Neural cell (in vitro differentiated cells): ENCODE measurements around the gene EIF4B. TPM values are rescaled to one million over a fixed set of nuclear protein-coding genes. Genes with fewer than 3 reads are reported as not detected.

Experiments
- H2AFZ ChIP-seq: fragments of 200-600, 300-800 bp; sonication (generic), shearing (Covaris generic); 2 replicates; pipeline ENCODE4 v1.6.0; 2014; ENCODE audit warnings: low read depth, mild to moderate bottlenecking, antibody characterized with exemption, low read length, moderate library complexity
- H3F3A ChIP-seq: fragments of 200-600 bp; shearing (Covaris generic); 2 replicates; pipeline ENCODE4 v1.6.1; 2016; ENCODE audit warnings: mild to moderate bottlenecking, moderate library complexity, mixed read lengths, antibody characterized with exemption, low read length; ENCODE audit not compliant: insufficient read depth, poor library complexity, severe bottlenecking
- H3K27ac ChIP-seq: fragments of 200-600, 300-800 bp; sonication (generic), shearing (Covaris generic); 2 replicates; pipeline ENCODE4 v1.5.1; 2014; ENCODE audit warnings: mild to moderate bottlenecking, low read length, moderate library complexity
- H3K27me3 ChIP-seq: fragments of 300-800, 200-600 bp; sonication (generic), shearing (Covaris generic); 2 replicates; pipeline ENCODE4 v1.6.0; 2014; ENCODE audit warnings: mild to moderate bottlenecking, low read depth, low read length, moderate library complexity; ENCODE audit not compliant: insufficient read depth
- H3K36me3 ChIP-seq: fragments of 300-800, 200-600 bp; sonication (generic), shearing (Covaris generic); 2 replicates; pipeline ENCODE4 v1.5.1; 2014; ENCODE audit warnings: mild to moderate bottlenecking, antibody characterized with exemption, low read length, moderate library complexity; ENCODE audit not compliant: insufficient read depth
- H3K4me2 ChIP-seq: fragments of 300-800, 200-600 bp; sonication (generic), shearing (Covaris generic); 2 replicates; pipeline ENCODE4 v1.6.0; 2014; ENCODE audit warnings: mild to moderate bottlenecking, low read length
- H3K4me3 ChIP-seq: fragments of 300-800, 200-600 bp; sonication (generic), shearing (Covaris generic); 2 replicates; pipeline ENCODE4 v1.5.1; 2014; ENCODE audit warnings: mild to moderate bottlenecking, low read length, moderate library complexity
- H3K79me2 ChIP-seq: fragments of 200-600 bp; shearing (Covaris generic); replicated peaks from 2 replicates; pipeline ENCODE4 v1.6.0; 2014; ENCODE audit warnings: mild to moderate bottlenecking, low read length, moderate library complexity; ENCODE audit not compliant: insufficient read depth
- H3K9ac ChIP-seq: fragments of 300-800, 200-600 bp; sonication (generic), shearing (Covaris generic); 2 replicates; pipeline ENCODE4 v1.6.1; 2016; ENCODE audit warnings: mild to moderate bottlenecking, low read length, mixed read lengths
- H3K9me2 ChIP-seq: fragments of 200-600 bp; shearing (Covaris generic); 2 replicates; pipeline ENCODE4 v1.6.1; 2016; ENCODE audit warnings: mild to moderate bottlenecking, low read length, mixed read lengths; ENCODE audit not compliant: insufficient read depth
- H3K9me3 ChIP-seq: fragments of 200-600, 300-800 bp; sonication (generic), shearing (Covaris generic); 2 replicates; pipeline ENCODE4 v1.6.1; 2016; ENCODE audit warnings: mild to moderate bottlenecking, mixed run types, low read length, moderate library complexity, mixed read lengths
- H4K20me1 ChIP-seq: fragments of 200-600 bp; shearing (Covaris generic); 2 replicates; pipeline ENCODE4 v1.6.1; 2016; ENCODE audit warnings: mild to moderate bottlenecking, mixed run types; ENCODE audit not compliant: insufficient read depth
- EP300 ChIP-seq: fragments of 450-650 bp; conservative IDR thresholded peaks from 2 replicates; pipeline ENCODE4 v1.6.1; 2014; ENCODE audit warnings: antibody characterized with exemption, mild to moderate bottlenecking, moderate library complexity; ENCODE audit not compliant: poor library complexity, severe bottlenecking
- EZH2 ChIP-seq: fragments of 200-600, 300-800 bp; shearing (Covaris generic), sonication (generic); IDR thresholded peaks from 2 replicates; pipeline ENCODE4 v1.6.1; 2014; ENCODE audit warnings: antibody characterized with exemption, low read length, borderline replicate concordance, mild to moderate bottlenecking; ENCODE audit not compliant: insufficient read depth, poor library complexity, severe bottlenecking
- MXI1 ChIP-seq: fragments of 450-650 bp; conservative IDR thresholded peaks from 2 replicates; pipeline ENCODE4 v1.6.1; 2014; ENCODE audit warnings: antibody characterized with exemption, mild to moderate bottlenecking; ENCODE audit not compliant: poor library complexity, severe bottlenecking
- POLR2AphosphoS5 ChIP-seq: IDR thresholded peaks from 2 replicates; pipeline ENCODE4 v1.6.1; 2012
- RAD21 ChIP-seq: fragments of 450-650 bp; conservative IDR thresholded peaks from 2 replicates; pipeline ENCODE4 v1.6.1; 2014; ENCODE audit warnings: antibody characterized with exemption, mild to moderate bottlenecking, moderate library complexity
- SMC3 ChIP-seq: fragments of 450-650 bp; conservative IDR thresholded peaks from 2 replicates; pipeline ENCODE4 v1.6.1; 2014; ENCODE audit warnings: antibody characterized with exemption, mild to moderate bottlenecking, moderate library complexity; ENCODE audit not compliant: poor library complexity
- TAF1 ChIP-seq: IDR thresholded peaks from 2 replicates; pipeline ENCODE4 v1.6.1; 2012; ENCODE audit warnings: low read depth
- polyA plus RNA-seq: library from polyadenylated mRNA; depleted of rRNA; stranded (reverse); fragments of >200 nt; gene quantifications from 2 replicates; pipeline ENCODE4 v1.2.3, GENCODE V29; 2014
- TF ChIP-seq, protein P1 (sequence below): IDR thresholded peaks from 2 replicates; pipeline ENCODE4 v1.6.1; 2012; ENCODE audit warnings: borderline replicate concordance
- TF ChIP-seq, protein P2 (sequence below): fragments of 450-650 bp; IDR thresholded peaks from 2 replicates; pipeline ENCODE4 v1.5.1; 2014; ENCODE audit warnings: antibody characterized with exemption, mild to moderate bottlenecking, moderate library complexity; ENCODE audit not compliant: poor library complexity, severe bottlenecking

EIF4B gene
- polyA plus RNA-seq, 1 donor from 2014 or later: 333 TPM

DNA sequence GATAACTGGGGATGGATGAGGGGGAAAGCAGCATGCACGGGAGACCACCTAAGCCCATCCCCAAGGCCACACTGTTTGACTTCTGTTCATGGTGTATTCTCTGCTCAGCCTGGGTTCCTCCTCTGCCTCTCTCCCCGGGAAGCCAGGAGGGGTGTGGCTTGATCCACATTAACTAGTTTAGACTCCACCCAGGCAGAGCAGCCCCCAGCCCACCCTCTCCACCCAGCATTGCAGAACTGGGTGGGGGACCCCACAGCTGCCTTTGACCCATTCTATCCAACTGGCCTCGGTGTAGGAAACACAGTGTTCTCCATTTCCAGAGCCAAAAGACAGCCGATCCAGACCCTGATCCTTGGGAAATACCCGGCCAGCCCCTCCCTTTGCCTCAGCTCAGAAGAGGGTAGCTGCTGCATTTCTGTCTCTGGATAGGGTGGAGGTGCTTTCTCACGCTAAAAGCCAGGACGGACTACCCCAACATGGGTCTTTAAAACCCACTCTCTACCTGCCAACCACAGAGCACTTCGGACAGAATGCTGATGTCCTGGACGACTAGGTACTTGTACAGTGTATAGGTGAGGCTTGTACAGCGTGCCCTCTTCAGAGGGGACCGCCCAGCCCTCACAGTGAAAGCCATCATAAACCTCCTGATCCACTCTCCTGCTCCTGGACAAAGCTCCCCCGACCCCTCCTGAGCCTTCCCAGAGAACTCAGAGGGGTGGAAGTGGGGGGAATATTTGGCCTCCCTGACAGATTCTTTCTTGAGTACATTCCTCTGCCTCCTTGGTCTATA is 63.6 kb downstream of the EIF4B start:
- TF ChIP-seq MXI1: no peak
- no peak for TF ChIP-seq TAF1
- no peak for TF ChIP-seq EP300
- TF ChIP-seq, protein P1, sequence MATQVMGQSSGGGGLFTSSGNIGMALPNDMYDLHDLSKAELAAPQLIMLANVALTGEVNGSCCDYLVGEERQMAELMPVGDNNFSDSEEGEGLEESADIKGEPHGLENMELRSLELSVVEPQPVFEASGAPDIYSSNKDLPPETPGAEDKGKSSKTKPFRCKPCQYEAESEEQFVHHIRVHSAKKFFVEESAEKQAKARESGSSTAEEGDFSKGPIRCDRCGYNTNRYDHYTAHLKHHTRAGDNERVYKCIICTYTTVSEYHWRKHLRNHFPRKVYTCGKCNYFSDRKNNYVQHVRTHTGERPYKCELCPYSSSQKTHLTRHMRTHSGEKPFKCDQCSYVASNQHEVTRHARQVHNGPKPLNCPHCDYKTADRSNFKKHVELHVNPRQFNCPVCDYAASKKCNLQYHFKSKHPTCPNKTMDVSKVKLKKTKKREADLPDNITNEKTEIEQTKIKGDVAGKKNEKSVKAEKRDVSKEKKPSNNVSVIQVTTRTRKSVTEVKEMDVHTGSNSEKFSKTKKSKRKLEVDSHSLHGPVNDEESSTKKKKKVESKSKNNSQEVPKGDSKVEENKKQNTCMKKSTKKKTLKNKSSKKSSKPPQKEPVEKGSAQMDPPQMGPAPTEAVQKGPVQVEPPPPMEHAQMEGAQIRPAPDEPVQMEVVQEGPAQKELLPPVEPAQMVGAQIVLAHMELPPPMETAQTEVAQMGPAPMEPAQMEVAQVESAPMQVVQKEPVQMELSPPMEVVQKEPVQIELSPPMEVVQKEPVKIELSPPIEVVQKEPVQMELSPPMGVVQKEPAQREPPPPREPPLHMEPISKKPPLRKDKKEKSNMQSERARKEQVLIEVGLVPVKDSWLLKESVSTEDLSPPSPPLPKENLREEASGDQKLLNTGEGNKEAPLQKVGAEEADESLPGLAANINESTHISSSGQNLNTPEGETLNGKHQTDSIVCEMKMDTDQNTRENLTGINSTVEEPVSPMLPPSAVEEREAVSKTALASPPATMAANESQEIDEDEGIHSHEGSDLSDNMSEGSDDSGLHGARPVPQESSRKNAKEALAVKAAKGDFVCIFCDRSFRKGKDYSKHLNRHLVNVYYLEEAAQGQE: no peak
- no peak for TF ChIP-seq RAD21
- TF ChIP-seq, protein P2, sequence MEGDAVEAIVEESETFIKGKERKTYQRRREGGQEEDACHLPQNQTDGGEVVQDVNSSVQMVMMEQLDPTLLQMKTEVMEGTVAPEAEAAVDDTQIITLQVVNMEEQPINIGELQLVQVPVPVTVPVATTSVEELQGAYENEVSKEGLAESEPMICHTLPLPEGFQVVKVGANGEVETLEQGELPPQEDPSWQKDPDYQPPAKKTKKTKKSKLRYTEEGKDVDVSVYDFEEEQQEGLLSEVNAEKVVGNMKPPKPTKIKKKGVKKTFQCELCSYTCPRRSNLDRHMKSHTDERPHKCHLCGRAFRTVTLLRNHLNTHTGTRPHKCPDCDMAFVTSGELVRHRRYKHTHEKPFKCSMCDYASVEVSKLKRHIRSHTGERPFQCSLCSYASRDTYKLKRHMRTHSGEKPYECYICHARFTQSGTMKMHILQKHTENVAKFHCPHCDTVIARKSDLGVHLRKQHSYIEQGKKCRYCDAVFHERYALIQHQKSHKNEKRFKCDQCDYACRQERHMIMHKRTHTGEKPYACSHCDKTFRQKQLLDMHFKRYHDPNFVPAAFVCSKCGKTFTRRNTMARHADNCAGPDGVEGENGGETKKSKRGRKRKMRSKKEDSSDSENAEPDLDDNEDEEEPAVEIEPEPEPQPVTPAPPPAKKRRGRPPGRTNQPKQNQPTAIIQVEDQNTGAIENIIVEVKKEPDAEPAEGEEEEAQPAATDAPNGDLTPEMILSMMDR: no peak
- TF ChIP-seq POLR2AphosphoS5: no peak
- TF ChIP-seq SMC3: no peak
- no peak for TF ChIP-seq EZH2
- Histone ChIP-seq H4K20me1 (no peaks in the 10 kb centered on the region), H3K36me3 (peaks cover 8% of the 10 kb centered on the region), H3K9ac (no peak overlapping the region), H3K4me3 (no peak overlapping the region), H3K9me3 (no peaks in the 10 kb centered on the region), H3K27me3 (no peaks in the 10 kb centered on the region), H3F3A (no peaks in the 10 kb centered on the region), H3K27ac (no peak overlapping the region), H3K79me2 (no peaks in the 10 kb centered on the region), H2AFZ (no peak overlapping the region), H3K4me2 (no peak overlapping the region), H3K9me2 (no peaks in the 10 kb centered on the region)

DNA sequence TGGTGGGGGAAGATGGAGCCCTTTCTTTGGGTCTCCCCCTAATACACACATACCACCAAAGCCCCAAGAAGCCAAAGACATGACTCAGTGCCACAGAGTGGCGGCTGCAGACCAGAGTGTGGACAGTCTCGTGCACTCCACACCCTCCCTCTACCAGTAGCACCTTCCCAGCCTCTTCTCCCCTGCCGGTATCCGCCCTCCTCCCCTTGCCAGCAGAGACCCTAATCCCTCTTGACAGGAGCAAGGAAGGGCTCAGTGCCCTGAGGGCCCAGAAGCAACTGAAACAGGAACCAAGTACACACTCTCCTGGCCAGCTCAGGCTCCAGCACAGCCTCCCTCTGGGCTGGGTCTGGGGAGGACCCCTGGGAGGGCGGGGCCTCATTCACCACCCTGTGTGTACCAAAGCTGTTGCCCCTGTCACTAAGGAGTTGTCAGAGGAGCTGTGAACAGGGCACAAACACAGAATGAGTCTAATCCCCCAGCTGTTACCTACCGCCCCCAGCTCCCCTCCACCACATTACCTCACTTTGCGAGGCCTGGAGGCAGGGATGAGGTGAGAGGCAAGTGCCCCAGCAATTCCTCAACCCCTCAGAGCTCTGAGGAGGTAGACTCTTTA is 64.7 kb downstream of the EIF4B start:
- no peaks in the 10 kb centered on the region for H3K79me2 ChIP-seq
- no peak overlapping the region for H3K27ac ChIP-seq
- TF ChIP-seq MXI1 (no peak), EP300 (no peak), SMC3 (no peak), TAF1 (no peak), POLR2AphosphoS5 (no peak), EZH2 (no peak), RAD21 (no peak)
- TF ChIP-seq, protein P1: no peak
- TF ChIP-seq, protein P2: no peak
- H4K20me1 ChIP-seq: no peaks in the 10 kb centered on the region
- H3F3A ChIP-seq: no peaks in the 10 kb centered on the region
- no peak overlapping the region for H3K4me3 ChIP-seq
- H3K9me3 ChIP-seq: no peaks in the 10 kb centered on the region
- H3K36me3 ChIP-seq: peaks cover 8% of the 10 kb centered on the region
- H3K9ac ChIP-seq: no peak overlapping the region
- no peaks in the 10 kb centered on the region for H3K9me2 ChIP-seq
- no peak overlapping the region for H2AFZ ChIP-seq
- H3K4me2 ChIP-seq: no peak overlapping the region
- no peaks in the 10 kb centered on the region for H3K27me3 ChIP-seq
